NCI-H82 treated with DMSO at 0.1 percent for 48 hours (cell line): Measurements from ENCODE around the gene TNFAIP2.
"Not testable (repeated sequence)": the region's sequence is repeated elsewhere in the genome, so short reads cannot be mapped to it uniquely, and the experiment has no call there.

ENCODE experiments used
- DNase-seq: peaks from one replicate; lab custom pipeline; 2025; ENCODE audit not compliant: unreplicated experiment; lab: John Stamatoyannopoulos, UW

The TNFAIP2 gene

GRCh38 chr14:103155010-103155409, 31.7 kb downstream of the TNFAIP2 start:
- DNase-seq: no peak

GRCh38 chr14:103155416-103155815, 32.2 kb downstream of the TNFAIP2 start:
- DNase-seq: not testable (repeated sequence)

GRCh38 chr14:103155826-103156394, 32.6 kb downstream of the TNFAIP2 start:
- DNase-seq: no peak

- no peak for DNase-seq
These were observed 33.6 kb downstream of the TNFAIP2 start for GRCh38 chr14:103156651-103157378.

- DNase-seq: no peak
These were observed 34.7 kb downstream of the TNFAIP2 start for GRCh38 chr14:103157969-103158368.

- DNase-seq: no peak
These were observed 35.4 kb downstream of the TNFAIP2 start for GRCh38 chr14:103158688-103159087.

- no peak for DNase-seq
These were observed 37.2 kb downstream of the TNFAIP2 start for GRCh38 chr14:103160321-103161053.

GRCh38 chr14:103161054-103161397, 37.8 kb downstream of the TNFAIP2 start:
- no peak for DNase-seq

GRCh38 chr14:103163199-103163598, 39.9 kb downstream of the TNFAIP2 start:
- DNase-seq: no peak

- no peak for DNase-seq
These were observed 40.7 kb downstream of the TNFAIP2 start for GRCh38 chr14:103164006-103164405.

GRCh38 chr14:103164779-103165178, 41.5 kb downstream of the TNFAIP2 start:
- no peak for DNase-seq

- no peak for DNase-seq
These were observed 42.1 kb downstream of the TNFAIP2 start for GRCh38 chr14:103165323-103165722.

GRCh38 chr14:103169954-103170353, 46.7 kb downstream of the TNFAIP2 start:
- DNase-seq: no peak

- not testable (repeated sequence) for DNase-seq
These were observed 47.9 kb downstream of the TNFAIP2 start for GRCh38 chr14:103171206-103171605.

- no peak for DNase-seq
These were observed 49.7 kb downstream of the TNFAIP2 start for GRCh38 chr14:103172921-103173320.

GRCh38 chr14:103173887-103174286, 50.6 kb downstream of the TNFAIP2 start:
- DNase-seq: not testable (repeated sequence)

- DNase-seq: not testable (repeated sequence)
These were observed 52.9 kb downstream of the TNFAIP2 start for GRCh38 chr14:103176176-103176575.

GRCh38 chr14:103177376-103177775, 54.1 kb downstream of the TNFAIP2 start:
- no peak for DNase-seq

- no peak for DNase-seq
These were observed 55.3 kb downstream of the TNFAIP2 start for GRCh38 chr14:103178521-103178920.

- DNase-seq: no peak
These were observed 55.8 kb downstream of the TNFAIP2 start for GRCh38 chr14:103179094-103179493.

- no peak for DNase-seq
These were observed 57.1 kb downstream of the TNFAIP2 start for GRCh38 chr14:103180331-103180730.

- no peak for DNase-seq
These were observed 60.8 kb downstream of the TNFAIP2 start for GRCh38 chr14:103184046-103184445.
